LHCN-M2 (cell line): ENCODE results near the gene F2RL2. TPM values are rescaled to one million over a fixed set of nuclear protein-coding genes. Genes with fewer than 3 reads are reported as not detected.
A peak's percentile ranks its signal among the peaks of the same experiment; 100 is the strongest.

Experiments used
- DNase-seq: peaks from one replicate; pipeline ENCODE4 v3.0.0-alpha.2; 2012; ENCODE audit warnings: low read depth
- total RNA-seq: library from RNA; depleted of rRNA; stranded (reverse); fragments of >200 nt; gene quantifications from 2 replicates; pipeline ENCODE4 v1.2.3, GENCODE V29; 2014; rRNA removed

F2RL2 gene
- total RNA-seq, 1 experiment from 2014 or later, result 0.52 TPM

DNA sequence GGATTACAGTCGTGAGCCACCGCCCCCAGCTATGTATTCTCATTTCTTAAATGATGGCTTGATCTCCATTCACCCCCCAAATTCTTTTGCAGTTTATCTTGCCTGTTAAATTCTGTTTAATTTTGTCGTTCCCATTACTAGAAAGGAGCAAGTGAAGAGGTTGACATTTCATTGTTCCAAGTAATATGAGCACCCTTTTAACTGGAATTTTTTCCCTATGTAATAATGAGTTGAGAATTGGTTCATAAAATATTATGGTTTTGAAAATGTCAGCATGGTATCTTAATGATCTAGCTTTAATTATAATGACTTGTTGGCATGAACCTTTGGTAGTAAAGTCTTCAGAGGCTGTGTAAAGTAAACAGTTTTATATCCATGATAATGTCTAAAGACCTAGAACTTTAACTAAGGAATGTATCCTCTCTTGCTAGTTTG is 37.4 kb downstream of the F2RL2 start:
- DNase-seq, result no peak

DNA sequence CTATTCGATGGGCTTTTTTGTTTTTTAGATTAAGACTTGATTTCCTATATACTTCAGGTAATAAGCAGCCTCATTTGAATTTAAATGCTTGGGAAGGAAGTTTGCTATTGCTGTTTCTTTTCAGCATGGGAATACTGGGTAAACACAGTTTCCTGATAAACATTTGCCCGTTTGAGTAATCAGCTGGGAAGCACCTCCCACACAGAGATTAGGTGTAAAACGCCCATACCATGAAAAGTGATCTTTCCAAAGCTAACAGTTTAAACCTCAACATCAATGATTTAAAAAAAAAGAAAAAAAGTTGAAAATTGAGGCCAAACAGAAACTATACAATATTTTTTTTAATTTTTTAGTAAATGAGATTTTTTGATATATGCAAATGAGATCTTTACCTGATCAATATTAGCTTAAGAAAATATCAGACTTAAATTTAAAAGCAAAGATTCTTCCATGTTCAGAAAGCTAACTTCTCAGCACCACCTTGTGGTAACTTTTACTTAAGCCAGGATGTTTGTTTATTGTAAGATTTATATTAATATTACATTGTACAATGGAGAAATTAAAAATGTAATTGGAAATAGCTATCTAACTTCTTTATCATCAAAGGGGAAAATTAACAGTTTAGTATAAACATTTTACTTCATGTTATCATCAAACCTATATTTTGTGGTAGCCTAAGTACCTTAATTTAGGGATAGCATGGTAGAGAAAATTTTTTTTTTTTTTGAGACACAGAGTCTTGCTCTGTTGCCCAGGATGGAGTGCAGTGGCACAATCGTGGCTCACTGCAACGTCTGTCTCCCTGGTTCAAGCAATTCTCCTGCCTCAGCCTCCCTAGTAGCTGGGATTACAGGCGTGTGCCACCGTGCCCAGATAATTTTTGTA is 39.8 kb downstream of the F2RL2 start:
- DNase-seq, result peak; percentile 13

DNA sequence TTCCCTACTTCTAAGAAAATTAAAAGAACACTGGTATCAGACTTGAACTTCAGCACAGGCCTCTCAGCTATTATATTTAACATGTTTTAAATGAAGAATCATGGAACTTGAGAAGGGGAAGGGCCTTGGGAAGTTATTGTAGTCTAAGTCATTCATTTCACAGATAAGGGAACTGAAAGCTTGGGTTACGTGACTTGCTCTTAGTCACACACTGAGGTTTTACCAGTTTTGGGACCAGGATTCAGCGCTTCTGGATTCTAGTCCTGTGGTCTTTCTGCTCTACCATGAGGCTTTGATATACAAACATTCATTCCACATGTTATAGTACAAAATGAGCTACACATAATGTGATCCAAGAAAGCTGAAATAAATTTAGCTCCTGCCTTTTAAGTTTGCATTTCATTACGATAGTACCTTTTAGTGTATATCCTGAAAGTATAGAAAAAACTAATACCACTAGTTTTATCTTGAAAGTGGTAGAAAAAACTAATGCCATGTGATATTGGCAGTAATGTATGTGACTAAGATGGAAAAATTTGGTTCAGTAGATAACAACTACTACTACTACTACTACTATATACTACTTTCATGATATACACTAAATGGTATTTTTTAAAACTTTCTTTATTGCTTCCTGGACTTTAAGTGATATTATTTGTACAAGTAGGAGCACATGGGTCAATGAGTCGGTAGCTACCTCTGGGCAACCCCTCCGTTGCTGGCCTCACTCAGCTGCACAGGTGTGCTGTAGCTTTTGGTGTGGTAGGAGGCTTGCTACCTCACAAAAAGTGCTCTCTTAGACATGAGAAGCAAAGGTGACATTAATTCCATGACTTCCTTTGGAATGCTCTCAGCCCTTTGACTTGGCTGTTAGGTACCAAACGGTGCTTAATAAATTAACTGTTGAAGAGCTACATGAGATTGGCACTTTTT is 40.7 kb downstream of the F2RL2 start:
- DNase-seq, result peak; percentile 26

DNA sequence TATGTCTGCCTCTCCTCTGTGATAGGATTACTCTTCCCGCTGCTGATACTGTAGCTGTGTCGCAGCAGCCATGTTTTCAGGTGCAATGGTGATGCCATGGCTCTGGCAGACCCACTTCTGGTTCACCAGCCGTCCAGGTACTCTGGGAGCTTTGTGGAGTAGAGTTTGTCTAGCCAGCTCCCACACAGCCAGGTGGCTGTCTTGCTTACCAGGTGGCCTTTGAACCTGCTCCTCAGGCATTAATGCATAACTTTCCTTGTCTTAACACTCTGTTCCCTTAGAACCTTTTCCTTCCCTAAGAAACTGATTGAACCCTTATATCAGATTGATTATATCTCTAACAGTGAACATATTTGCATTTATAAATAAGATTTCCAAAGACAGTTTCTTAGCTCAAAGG is 42.2 kb downstream of the F2RL2 start:
- DNase-seq, result no peak

DNA sequence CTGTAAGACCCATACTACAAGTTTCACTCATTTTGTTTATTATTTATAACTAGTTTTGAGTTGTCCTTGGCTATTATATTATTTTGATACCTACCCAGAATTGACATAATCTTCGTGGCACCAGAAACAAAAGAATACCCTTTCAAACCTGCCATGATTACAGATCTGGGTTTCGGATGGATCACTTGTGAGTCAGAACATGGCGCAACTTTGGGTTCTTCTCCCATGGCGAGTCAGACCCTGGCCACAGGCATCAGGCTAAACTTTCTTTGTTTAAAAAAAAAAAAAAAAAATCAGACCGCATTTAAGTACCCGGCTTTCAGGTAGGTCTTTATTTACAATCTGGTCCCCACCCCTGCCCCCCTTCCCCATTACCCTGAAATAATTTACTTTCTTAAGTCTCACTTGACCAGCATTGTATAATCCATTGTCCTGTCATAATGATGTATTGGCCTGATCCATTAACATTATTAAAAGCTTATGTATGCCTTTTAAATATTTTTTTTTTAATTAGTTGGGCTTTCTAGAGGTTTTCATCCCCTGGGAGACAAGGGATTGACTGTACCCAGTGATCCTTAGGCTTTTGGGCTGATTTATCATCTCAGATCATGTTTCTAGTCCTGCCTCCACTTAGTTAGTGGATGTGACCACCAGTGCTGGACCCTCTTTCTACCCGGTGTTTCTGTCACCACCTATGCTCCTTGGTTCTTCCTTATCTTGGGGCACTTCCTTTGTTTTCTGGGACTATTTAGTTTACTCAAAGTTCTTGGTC is 43.9 kb downstream of the F2RL2 start:
- peak; percentile 20 for DNase-seq

DNA sequence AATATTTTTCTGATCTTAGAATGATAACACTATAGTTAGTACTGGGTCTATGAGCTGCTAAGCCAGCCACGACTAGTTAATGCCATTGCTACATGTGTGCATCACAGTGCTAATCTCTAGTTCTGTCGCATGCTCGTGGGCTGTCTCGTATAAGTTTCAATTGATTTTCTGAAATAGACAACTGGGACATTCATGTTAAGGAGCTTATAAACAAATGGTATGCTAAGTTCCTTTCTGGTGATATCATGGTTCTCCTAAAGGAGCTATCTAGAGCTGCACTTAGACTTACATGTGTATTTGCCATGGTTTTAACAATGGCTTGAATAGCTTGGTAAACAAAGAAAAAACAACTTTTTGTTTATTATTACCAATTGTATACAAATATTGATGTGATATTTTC is 46.2 kb downstream of the F2RL2 start:
- DNase-seq, result no peak

DNA sequence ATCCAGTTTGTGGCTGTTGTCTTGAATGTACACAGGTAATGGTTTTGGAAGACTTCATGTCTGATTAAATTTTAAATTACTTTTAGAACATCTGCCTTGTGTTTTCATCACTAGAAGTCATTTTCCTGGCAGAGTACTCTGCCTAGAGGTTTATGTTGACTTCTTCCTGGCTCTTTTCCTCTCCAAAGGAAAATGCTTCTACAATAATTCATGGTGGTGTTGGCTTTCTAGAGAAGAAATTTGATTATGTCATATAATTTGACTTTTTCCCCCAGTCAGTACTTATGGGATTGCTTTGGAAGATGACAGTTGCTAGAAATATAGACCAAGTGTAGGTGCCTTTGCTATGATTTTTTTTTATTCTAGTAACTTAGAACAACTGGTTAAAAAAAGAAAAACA is 46.8 kb downstream of the F2RL2 start:
- no peak for DNase-seq

DNA sequence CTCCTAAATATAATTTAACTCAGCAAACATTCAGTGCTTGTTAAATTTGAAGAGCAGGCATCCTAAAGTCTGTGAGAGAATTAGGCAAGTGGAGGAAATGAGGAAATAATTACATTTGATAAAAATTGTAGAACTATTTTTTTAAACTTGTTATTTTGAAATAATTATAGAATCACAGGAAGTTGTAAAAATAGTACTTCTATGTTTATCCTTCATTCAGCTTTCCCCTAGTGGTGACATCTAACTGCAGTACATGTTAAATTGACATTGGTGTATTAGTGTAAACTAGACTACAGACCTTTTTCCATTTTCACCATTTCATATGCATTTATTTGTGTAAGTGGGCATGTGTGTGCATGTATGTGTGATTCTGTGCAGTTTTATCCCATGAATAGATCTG is 51.6 kb downstream of the F2RL2 start:
- no peak for DNase-seq

DNA sequence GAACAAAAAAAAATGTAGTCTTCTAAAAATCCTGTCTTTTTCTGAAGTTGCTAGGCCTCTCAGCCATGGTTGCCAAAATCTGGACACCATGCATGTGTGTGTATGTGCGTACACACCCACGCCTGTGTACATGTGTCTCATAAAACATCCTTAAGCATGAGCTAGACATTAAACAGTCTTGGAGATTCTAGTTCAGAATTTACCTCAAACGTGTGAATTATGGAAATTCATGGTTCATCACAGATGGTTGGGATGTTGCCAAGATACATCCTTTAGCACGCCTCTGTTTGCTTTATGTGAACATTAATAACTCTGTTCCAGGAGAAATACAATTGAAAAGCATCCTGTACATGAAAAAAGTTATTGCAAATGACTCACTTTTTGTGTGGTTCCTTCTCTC is 53.0 kb downstream of the F2RL2 start:
- DNase-seq, result no peak

Other genes starting within 250 kb of the F2RL2 start
- gene IQGAP2, start 220.1 kb downstream of the F2RL2 start, total RNA-seq, result 0.17 and 1.3 TPM in 2 replicates
- gene F2R, start 92.7 kb upstream of the F2RL2 start, total RNA-seq, result 22.4 and 22.5 TPM in 2 replicates
- gene F2RL1, start 195.6 kb upstream of the F2RL2 start, total RNA-seq, result 0.06 and 0.19 TPM in 2 replicates
- gene S100Z, start 226.6 kb upstream of the F2RL2 start, total RNA-seq, result not detected in 2 replicates